Measurements from ENCODE around the gene TRAPPC3L. TPM values are rescaled to one million over a fixed set of nuclear protein-coding genes. Genes with fewer than 3 reads are reported as not detected.

TRAPPC3L gene
- total RNA-seq, 1 donor from 2014 or later = not detected

DNA sequence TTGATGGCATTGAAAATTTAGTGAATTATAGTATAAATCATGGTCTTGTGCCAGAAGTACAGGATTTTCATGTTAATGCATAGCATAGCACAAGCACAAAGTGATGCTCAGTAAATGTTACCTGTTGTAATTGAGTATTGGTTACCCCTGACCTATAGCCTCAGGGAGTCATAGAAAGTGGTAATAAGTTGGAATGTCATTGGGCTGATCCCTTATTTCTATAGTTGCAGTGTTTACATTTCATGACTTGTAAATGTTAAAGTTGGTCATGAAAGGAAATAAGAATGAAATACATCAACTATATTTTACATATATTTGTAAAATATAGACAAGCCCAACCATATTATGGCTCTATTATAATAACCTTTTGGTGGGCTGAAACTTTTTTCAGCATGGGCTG lies 32.9 kb upstream of the TRAPPC3L start:
- Histone ChIP-seq H3K27ac (replicated peaks) (no peak overlapping the region), H3K36me3 (peaks cover 53% of the 10 kb centered on the region), H3K27me3 (ENCODE audit: low read depth) (no peaks in the 10 kb centered on the region), H3K9me3 (replicated peaks) (no peaks in the 10 kb centered on the region), H3K4me1 (peaks cover 55% of the 10 kb centered on the region), H3K4me3 (no peak overlapping the region)
- TF ChIP-seq, protein P1, sequence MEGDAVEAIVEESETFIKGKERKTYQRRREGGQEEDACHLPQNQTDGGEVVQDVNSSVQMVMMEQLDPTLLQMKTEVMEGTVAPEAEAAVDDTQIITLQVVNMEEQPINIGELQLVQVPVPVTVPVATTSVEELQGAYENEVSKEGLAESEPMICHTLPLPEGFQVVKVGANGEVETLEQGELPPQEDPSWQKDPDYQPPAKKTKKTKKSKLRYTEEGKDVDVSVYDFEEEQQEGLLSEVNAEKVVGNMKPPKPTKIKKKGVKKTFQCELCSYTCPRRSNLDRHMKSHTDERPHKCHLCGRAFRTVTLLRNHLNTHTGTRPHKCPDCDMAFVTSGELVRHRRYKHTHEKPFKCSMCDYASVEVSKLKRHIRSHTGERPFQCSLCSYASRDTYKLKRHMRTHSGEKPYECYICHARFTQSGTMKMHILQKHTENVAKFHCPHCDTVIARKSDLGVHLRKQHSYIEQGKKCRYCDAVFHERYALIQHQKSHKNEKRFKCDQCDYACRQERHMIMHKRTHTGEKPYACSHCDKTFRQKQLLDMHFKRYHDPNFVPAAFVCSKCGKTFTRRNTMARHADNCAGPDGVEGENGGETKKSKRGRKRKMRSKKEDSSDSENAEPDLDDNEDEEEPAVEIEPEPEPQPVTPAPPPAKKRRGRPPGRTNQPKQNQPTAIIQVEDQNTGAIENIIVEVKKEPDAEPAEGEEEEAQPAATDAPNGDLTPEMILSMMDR (IDR thresholded peaks at IDR 0.05; ENCODE audit: borderline replicate concordance) = no peak
- DNase-seq = no peak
- intact Hi-C loops (cut with micrococcal nuclease) = no loop called here

GRCh38 chr6:116577486-116577885 lies 32.0 kb upstream of the TRAPPC3L start:
- peaks cover 63% of the 10 kb centered on the region for H3K4me1 ChIP-seq
- DNase-seq = no peak
- H3K36me3 ChIP-seq = peaks cover 48% of the 10 kb centered on the region
- TF ChIP-seq, protein P1 (IDR thresholded peaks at IDR 0.05; ENCODE audit: borderline replicate concordance) = no peak
- no peak overlapping the region for H3K4me3 ChIP-seq
- no peaks in the 10 kb centered on the region for H3K27me3 ChIP-seq (ENCODE audit: low read depth)
- intact Hi-C loops (cut with micrococcal nuclease) = no loop called here
- H3K27ac ChIP-seq (replicated peaks) = no peak overlapping the region
- H3K9me3 ChIP-seq (replicated peaks) = no peaks in the 10 kb centered on the region

DNA sequence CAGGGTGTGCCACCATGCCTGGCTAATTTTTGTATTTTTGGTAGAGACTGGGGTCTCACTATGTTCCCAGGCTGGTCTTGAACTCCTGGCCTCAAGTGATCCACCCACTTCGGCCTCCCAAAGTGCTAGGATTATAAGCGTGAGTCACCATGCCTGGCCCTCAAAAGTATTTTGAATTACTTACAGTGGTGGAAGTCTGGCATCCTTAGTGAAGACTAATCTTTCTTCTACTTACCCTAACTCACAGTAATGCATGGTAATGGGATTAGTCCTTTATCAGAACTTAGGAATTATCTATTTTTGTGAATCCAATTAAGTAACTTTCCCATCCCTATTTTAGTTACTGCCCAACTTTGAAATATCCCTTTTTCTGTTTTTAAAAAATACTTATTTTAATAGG lies 29.7 kb upstream of the TRAPPC3L start:
- no peaks in the 10 kb centered on the region for H3K9me3 ChIP-seq (replicated peaks)
- intact Hi-C loops (cut with micrococcal nuclease) = no loop called here
- peaks cover 30% of the 10 kb centered on the region for H3K36me3 ChIP-seq
- no peaks in the 10 kb centered on the region for H3K27me3 ChIP-seq (ENCODE audit: low read depth)
- H3K4me1 ChIP-seq = peaks cover 81% of the 10 kb centered on the region
- TF ChIP-seq, protein P1 (IDR thresholded peaks at IDR 0.05; ENCODE audit: borderline replicate concordance) = no peak
- H3K4me3 ChIP-seq = no peak overlapping the region
- H3K27ac ChIP-seq (replicated peaks) = no peak overlapping the region
- no peak for DNase-seq

DNA sequence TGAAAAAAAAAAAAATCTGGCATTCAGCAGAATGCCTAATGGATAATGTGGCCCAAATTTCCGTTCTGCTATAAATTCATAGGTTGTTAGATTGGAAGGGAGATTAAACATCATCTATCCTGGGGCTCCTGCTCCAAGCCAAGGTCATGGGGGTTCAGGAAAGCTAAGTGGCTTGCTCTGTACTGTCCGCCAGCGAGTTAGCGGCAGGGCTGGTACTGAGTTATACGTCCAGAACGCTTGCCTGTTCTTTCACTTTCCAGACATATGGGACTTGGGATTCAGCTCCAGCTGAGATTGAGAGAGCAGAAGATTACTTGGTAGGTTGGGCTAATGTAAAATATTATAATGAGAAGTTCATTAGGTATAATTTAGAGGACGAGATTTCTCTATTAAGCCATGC lies 26.7 kb upstream of the TRAPPC3L start:
- Histone ChIP-seq H3K27ac (replicated peaks) (peak overlapping the region; percentile 95), H3K36me3 (peaks cover 22% of the 10 kb centered on the region), H3K27me3 (ENCODE audit: low read depth) (no peaks in the 10 kb centered on the region), H3K9me3 (replicated peaks) (no peaks in the 10 kb centered on the region), H3K4me1 (peaks cover 66% of the 10 kb centered on the region), H3K4me3 (peak overlapping the region; percentile 93)
- DNase-seq = peak; percentile 17
- TF ChIP-seq, protein P1 (IDR thresholded peaks at IDR 0.05; ENCODE audit: borderline replicate concordance) = no peak
- intact Hi-C loops (cut with micrococcal nuclease) = no loop called here

DNA sequence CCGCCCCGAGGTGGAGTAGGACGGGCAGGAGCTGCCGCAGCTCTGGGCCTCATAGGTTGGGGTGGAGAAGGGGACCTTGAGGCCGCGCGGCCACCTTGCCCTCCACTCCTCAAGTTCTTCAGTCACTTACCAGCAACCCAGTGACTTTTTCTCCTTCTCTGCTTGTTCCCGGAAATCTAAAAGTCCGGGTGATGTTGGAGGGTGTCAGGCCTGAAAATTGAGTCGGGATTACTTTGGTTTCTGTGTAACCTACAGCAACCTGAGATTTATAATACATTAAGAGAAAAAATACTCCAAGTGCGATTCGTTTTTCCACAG lies 26.2 kb upstream of the TRAPPC3L start:
- Histone ChIP-seq H3K27me3 (ENCODE audit: low read depth) (no peaks in the 10 kb centered on the region), H3K36me3 (peaks cover 18% of the 10 kb centered on the region), H3K4me3 (peak overlapping the region; percentile 93), H3K9me3 (replicated peaks) (no peaks in the 10 kb centered on the region), H3K4me1 (peaks cover 62% of the 10 kb centered on the region), H3K27ac (replicated peaks) (peak overlapping the region; percentile 95)
- no peak for DNase-seq
- intact Hi-C loops (cut with micrococcal nuclease) = no loop called here
- TF ChIP-seq, protein P1 (IDR thresholded peaks at IDR 0.05; ENCODE audit: borderline replicate concordance) = no peak
